KOPT-K1 (cell line): ENCODE results near the gene VKORC1L1.
A peak's percentile ranks its signal among the peaks of the same experiment; 100 is the strongest.
"Not testable (repeated sequence)": the region's sequence is repeated elsewhere in the genome, so short reads cannot be mapped to it uniquely, and the experiment has no call there.

Experiments used
- H3K27ac ChIP-seq: fragments of 200-600 bp; sonication (generic); 2 replicates; pipeline ENCODE4 v1.5.1; 2016; ENCODE audit warnings: antibody characterized with exemption, mild to moderate bottlenecking, low read depth, low read length; ENCODE audit not compliant: poor library complexity, severe bottlenecking
- H3K36me3 ChIP-seq: fragments of 200-600 bp; sonication (generic); 2 replicates; pipeline ENCODE4 v1.5.1; 2017; ENCODE audit warnings: antibody characterized with exemption, mild to moderate bottlenecking, low read length, moderate library complexity; ENCODE audit not compliant: insufficient read depth
- H3K9me3 ChIP-seq: fragments of 200-600 bp; sonication (generic); 2 replicates; pipeline ENCODE4 v1.5.1; 2017; ENCODE audit warnings: antibody characterized with exemption, low read length, mild to moderate bottlenecking; ENCODE audit not compliant: insufficient read depth, poor library complexity, severe bottlenecking

VKORC1L1 gene

GRCh38 chr7:65974191-65974801, 101.4 kb downstream of the VKORC1L1 start:
- Histone ChIP-seq H3K27ac (no peak overlapping the region), H3K36me3 (peaks cover 99% of the 10 kb centered on the region), H3K9me3 (no peaks in the 10 kb centered on the region)

DNA sequence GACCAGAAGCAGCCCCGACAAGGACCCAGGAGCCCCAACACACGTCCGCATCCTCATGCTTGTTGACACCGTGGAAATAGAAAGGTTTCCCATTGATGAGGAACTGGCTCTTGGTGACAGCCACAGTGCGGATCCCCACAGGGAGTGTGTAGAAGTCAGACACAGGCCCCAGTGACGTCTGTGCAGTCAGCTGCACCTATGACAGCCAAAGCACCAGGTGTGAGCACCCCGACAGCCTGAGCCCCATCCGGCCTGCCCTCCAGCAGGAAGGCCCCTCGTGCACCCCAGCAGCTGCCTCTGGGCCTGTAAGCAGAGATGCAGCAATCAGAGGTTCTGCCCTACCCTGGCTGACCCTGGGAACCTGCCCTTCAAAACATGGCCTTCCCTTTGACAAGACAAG, 102.0 kb downstream of the VKORC1L1 start:
- no peaks in the 10 kb centered on the region for H3K9me3 ChIP-seq
- H3K36me3 ChIP-seq, result peaks cover 99% of the 10 kb centered on the region
- H3K27ac ChIP-seq, result no peak overlapping the region

DNA sequence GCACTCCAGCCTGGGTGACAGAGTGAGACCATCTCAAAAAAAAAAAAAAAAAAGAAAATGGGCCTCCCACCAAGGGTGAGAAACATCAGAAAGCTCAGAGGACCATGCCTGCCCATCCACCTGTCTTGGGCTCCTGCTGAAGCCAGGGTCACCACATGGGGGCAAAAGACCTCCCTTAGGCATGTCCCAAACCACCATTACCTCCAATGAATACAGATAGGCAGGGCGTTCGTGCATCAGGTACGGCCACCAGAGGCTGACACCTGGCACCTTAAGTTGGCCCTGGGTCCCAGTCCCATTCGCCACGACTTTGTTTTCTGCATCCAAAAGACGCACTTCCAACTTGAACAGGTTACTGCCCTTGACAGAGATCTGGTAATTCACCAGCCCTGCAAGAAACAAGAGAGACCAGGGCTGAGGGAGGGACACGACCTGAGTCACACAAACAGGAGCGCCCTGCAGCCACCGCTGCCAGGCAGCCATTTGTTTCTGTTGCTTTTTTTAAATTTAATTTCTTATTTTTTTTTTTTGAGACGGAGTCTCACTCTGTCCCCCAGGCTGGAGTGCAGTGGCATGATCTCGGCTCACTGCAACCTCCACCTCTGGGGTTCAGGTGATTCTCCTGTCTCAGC, 103.1 kb downstream of the VKORC1L1 start:
- Histone ChIP-seq H3K36me3 (peaks cover 94% of the 10 kb centered on the region), H3K27ac (no peak overlapping the region), H3K9me3 (no peaks in the 10 kb centered on the region)

GRCh38 chr7:65976659-65977196, 103.9 kb downstream of the VKORC1L1 start:
- Histone ChIP-seq H3K27ac (no peak overlapping the region), H3K36me3 (peaks cover 86% of the 10 kb centered on the region)

DNA sequence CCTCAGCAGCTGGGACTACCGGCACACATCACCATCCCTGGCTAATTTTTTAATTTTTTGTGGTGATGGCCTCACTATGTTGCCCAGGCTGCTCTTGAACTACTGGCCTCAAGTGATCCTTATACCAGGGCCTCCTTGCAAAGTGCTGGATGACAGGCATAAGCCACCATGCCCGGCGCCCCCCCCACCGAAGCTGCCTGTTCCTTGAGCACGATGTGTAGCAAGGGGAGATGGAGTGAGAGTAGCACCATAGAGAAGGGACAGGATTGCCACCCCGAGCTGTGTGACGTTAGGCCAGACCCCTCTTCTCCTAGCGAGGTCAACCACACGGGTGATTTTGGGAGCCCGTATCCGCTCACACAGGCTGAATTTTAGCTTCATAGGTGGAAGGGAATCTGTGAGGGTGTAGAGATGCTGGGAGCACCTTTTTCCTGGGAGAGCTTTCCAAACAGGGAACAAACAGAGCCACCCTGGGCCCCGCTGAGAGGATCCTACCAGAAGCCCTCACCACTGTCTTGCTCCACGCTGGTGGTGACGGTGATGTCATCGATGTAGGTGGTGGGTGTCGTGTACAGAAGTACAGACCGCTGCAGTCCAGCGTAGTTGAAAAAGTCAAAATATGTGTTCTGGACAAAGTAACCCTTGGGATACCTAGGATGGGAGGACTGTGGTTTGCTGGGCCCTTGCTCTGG, 106.2 kb downstream of the VKORC1L1 start:
- H3K9me3 ChIP-seq, result no peaks in the 10 kb centered on the region
- peaks cover 63% of the 10 kb centered on the region for H3K36me3 ChIP-seq
- no peak overlapping the region for H3K27ac ChIP-seq

More at GRCh38 chr7:65976659-65977196, 103.9 kb downstream of the VKORC1L1 start:
- H3K9me3 ChIP-seq, result no peaks in the 10 kb centered on the region

- Histone ChIP-seq H3K36me3 (peaks cover 55% of the 10 kb centered on the region), H3K27ac (peak overlapping the region; percentile 87), H3K9me3 (no peaks in the 10 kb centered on the region)
These were observed 107.0 kb downstream of the VKORC1L1 start for GRCh38 chr7:65979583-65980477.

DNA sequence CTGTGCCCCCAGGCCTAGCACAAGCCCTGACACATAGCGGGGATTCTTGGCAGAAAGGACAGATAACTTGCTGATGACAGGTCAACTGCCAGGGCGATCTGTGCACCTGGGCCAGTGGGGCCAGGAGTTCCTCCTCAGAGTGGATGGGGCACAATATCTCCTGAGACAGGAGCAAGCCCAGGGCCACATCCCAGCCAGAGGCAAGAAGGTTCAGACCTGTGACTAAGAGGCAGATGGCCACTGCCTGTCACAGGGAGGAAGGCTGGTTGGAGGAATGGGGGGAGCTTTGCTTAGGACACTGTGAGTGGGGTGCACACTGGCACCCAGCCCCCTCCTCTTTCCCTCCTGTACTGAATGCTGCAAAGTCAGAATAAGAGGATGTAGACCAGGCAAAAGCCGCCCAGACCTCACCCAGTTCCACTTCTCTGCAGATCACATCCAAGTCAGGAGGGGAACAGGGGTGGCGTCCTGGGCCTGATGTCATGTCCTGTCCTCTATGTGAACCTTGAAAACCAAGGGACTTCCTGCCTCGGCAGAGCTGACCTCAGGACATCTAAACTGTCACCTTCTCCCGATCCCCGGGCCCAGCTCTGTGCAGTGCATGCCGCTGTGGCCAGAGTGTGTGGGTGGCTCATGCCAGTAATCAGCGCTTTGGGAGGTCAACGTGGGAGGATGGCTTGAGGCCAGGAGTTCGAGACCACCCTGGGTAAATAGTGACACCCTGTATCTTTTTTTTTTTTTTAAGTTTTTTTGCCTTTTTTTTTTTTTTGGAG, 107.8 kb downstream of the VKORC1L1 start:
- Histone ChIP-seq H3K27ac (peak overlapping the region; percentile 87), H3K9me3 (no peaks in the 10 kb centered on the region), H3K36me3 (peaks cover 47% of the 10 kb centered on the region)

- Histone ChIP-seq H3K27ac (peak within 1 kb of the TSS; percentile 87), H3K36me3 (peaks cover 32% of the 10 kb centered on the region), H3K9me3 (no peaks in the 10 kb centered on the region)
These were observed 109.3 kb downstream of the VKORC1L1 start, which contains the start of gene GUSB for GRCh38 chr7:65981965-65982792. GUSB (minus strand) TSS chr7:65982213; CDS start chr7:65982183, 30 bp downstream.

- Histone ChIP-seq H3K9me3 (no peaks in the 10 kb centered on the region), H3K27ac (no peak overlapping the region), H3K36me3 (peaks cover 14% of the 10 kb centered on the region)
These were observed 111.2 kb downstream of the VKORC1L1 start for GRCh38 chr7:65983965-65984658.

DNA sequence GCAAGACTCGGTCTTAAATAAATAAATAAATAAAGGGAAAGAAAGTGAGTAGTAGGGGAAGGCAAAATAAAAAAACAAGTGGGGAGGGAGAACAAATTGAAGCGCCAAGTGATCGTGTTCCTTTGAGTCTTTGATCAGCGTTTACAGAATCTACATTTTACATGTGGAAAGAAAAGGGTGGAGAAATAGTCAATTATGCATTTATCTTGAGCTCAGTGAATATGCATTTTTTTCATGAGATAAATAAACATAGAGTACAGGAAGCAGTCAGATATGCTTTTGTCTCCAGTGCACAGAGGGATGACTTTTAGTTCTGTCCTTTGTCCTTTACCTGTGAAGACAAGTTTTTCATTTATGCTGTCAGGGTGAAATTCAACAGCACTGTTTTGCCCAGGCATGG, 115.2 kb downstream of the VKORC1L1 start:
- no peaks in the 10 kb centered on the region for H3K9me3 ChIP-seq

GRCh38 chr7:65988503-65988902, 115.6 kb downstream of the VKORC1L1 start:
- H3K36me3 ChIP-seq, H3K27ac ChIP-seq, H3K9me3 ChIP-seq: not testable (repeated sequence)

More for the DNA sequence above, 115.2 kb downstream of the VKORC1L1 start:
- Histone ChIP-seq H3K27ac (no peak overlapping the region), H3K36me3 (no peaks in the 10 kb centered on the region)

GRCh38 chr7:65989694-65990080, 116.8 kb downstream of the VKORC1L1 start:
- no peak overlapping the region for H3K27ac ChIP-seq
- H3K9me3 ChIP-seq, result no peaks in the 10 kb centered on the region
- no peaks in the 10 kb centered on the region for H3K36me3 ChIP-seq

DNA sequence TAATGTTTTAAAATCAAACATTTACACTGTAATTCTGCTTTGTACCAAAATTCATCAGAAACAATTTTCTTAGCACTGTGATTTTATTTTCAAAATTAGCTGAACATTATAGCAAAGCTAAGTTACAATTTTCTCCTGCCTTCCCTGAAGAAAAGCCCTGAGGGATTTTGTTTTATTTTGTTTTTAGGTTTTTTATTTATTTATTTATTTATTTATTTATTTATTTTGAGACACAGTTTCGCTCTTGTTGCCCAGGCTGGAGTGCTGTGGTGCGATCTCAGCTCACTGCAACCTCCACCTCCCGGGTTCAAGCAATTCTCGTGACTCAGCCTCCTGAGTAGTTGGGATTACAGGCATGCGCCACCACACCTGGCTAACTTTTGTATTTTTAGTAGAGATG, 119.0 kb downstream of the VKORC1L1 start:
- not testable (repeated sequence) for H3K9me3 ChIP-seq, H3K36me3 ChIP-seq, H3K27ac ChIP-seq
